Astrocyte of the hippocampus (primary cell): ENCODE measurements around the gene BUD13.
"Not testable (repeated sequence)": the region's sequence is repeated elsewhere in the genome, so short reads cannot be mapped to it uniquely, and the experiment has no call there.

Experiments
- DNase-seq: peaks from one replicate; pipeline ENCODE4 v3.0.0; 2011; ENCODE audit warnings: low read depth, low spot score

The BUD13 gene

GRCh38 chr11:116792144-116792868 lies 19.5 kb upstream of the BUD13 start:
- no peak for DNase-seq

- DNase-seq, result no peak
These were observed 19.0 kb upstream of the BUD13 start, which contains the start of gene APOA5 for GRCh38 chr11:116791813-116792143. TSS of gene APOA5 (minus strand) at chr11:116791879. CDS start at chr11:116791860, 19 bp downstream.

GRCh38 chr11:116791002-116791812 lies 18.4 kb upstream of the BUD13 start:
- peak; percentile 82 for DNase-seq

- no peak for DNase-seq
These were observed 17.6 kb upstream of the BUD13 start for GRCh38 chr11:116790167-116791001.

GRCh38 chr11:116788975-116789374 lies 16.2 kb upstream of the BUD13 start:
- no peak for DNase-seq

- DNase-seq, result no peak
These were observed 15.7 kb upstream of the BUD13 start for GRCh38 chr11:116788534-116788933.

- peak; percentile 87 for DNase-seq
These were observed 15.1 kb upstream of the BUD13 start, which contains the start of gene ZPR1 for GRCh38 chr11:116787786-116788486. TSS of gene ZPR1 (minus strand) at chr11:116788023. CDS start at chr11:116787990, 33 bp downstream.

GRCh38 chr11:116787436-116787785 lies 14.6 kb upstream of the BUD13 start:
- DNase-seq, result peak; percentile 23

- DNase-seq, result no peak
These were observed 14.2 kb upstream of the BUD13 start for GRCh38 chr11:116786966-116787365.

GRCh38 chr11:116786326-116786725 lies 13.5 kb upstream of the BUD13 start:
- no peak for DNase-seq

GRCh38 chr11:116782728-116783127 lies 9.9 kb upstream of the BUD13 start:
- peak; percentile 45 for DNase-seq

GRCh38 chr11:116778556-116778955 lies 5.8 kb upstream of the BUD13 start:
- no peak for DNase-seq

GRCh38 chr11:116777056-116777455 lies 4.3 kb upstream of the BUD13 start:
- DNase-seq, result no peak

GRCh38 chr11:116776522-116776984 lies 3.8 kb upstream of the BUD13 start:
- DNase-seq, result no peak

- DNase-seq, result no peak
These were observed 3.2 kb upstream of the BUD13 start for GRCh38 chr11:116775975-116776374.

- DNase-seq, result no peak
These were observed 1.9 kb upstream of the BUD13 start for GRCh38 chr11:116774661-116775060.

GRCh38 chr11:116773203-116774097 lies 663 bp upstream of the BUD13 start:
- no peak for DNase-seq

- DNase-seq, result no peak
These were observed 852 bp downstream of the BUD13 start for GRCh38 chr11:116771935-116772334.

- DNase-seq, result no peak
These were observed 10.7 kb downstream of the BUD13 start for GRCh38 chr11:116762132-116762531.

GRCh38 chr11:116756044-116756443 lies 16.7 kb downstream of the BUD13 start:
- DNase-seq, result not testable (repeated sequence)
